Measurements from ENCODE around the gene SLC5A2. TPM values are rescaled to one million over a fixed set of nuclear protein-coding genes. Genes with fewer than 3 reads are reported as not detected.

Gene SLC5A2
- total and polyA plus RNA-seq, 2 of the 13 experiments (the other 11 are each of a cell fraction or from before 2014, with no cell fraction given) = 0.24 to 0.97 TPM

- TF ChIP-seq TRAFD1 (CRISPR knock-in tag; IDR thresholded peaks at IDR 0.05; ENCODE audit: borderline replicate concordance) (no peak; the same call in 1 of the 2 replicates), ZNF20 (CRISPR knock-in tag; IDR thresholded peaks at IDR 0.05) (0 out of 2 replicates have a peak, but pooled peaks have one; percentile 20), RARG (CRISPR knock-in tag; IDR thresholded peaks at IDR 0.05; ENCODE audit: low read depth) (no peak), ZNF580 (CRISPR knock-in tag; IDR thresholded peaks at IDR 0.05; ENCODE audit: borderline replicate concordance, low read depth) (no peak), POLR2AphosphoS5 (IDR thresholded peaks at IDR 0.05; ENCODE audit: low read depth, low read length) (no peak), NFIC (IDR thresholded peaks at IDR 0.05; ENCODE audit: low read length) (no peak), ZNF597 (CRISPR knock-in tag; IDR thresholded peaks at IDR 0.05) (peak; percentile 75; the same call in 1 of the 2 replicates), ZNF468 (CRISPR knock-in tag; IDR thresholded peaks at IDR 0.05) (no peak), ZNF317 (CRISPR knock-in tag; IDR thresholded peaks at IDR 0.05) (no peak), ZKSCAN1 (IDR thresholded peaks at IDR 0.05; ENCODE audit: low read length) (peak; percentile 84), ZZZ3 (CRISPR knock-in tag; IDR thresholded peaks at IDR 0.05; ENCODE audit: borderline replicate concordance) (no peak), ATAD3A (CRISPR knock-in tag; IDR thresholded peaks at IDR 0.05) (no peak), ZSCAN20 (CRISPR knock-in tag; IDR thresholded peaks at IDR 0.05; ENCODE audit: borderline replicate concordance) (no peak), TERF1 (CRISPR knock-in tag; IDR thresholded peaks at IDR 0.05) (peak; percentile 49; the same call in 1 of the 2 replicates), PTBP1 (IDR thresholded peaks at IDR 0.05; ENCODE audit: low read depth, low read length, poor library complexity, severe bottlenecking) (no peak)
- TF ChIP-seq, protein P1, sequence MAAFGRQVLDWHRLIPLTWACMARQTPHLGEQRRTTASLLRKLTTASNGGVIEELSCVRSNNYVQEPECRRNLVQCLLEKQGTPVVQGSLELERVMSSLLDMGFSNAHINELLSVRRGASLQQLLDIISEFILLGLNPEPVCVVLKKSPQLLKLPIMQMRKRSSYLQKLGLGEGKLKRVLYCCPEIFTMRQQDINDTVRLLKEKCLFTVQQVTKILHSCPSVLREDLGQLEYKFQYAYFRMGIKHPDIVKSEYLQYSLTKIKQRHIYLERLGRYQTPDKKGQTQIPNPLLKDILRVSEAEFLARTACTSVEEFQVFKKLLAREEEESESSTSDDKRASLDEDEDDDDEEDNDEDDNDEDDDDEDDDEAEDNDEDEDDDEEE (CRISPR knock-in tag; IDR thresholded peaks at IDR 0.05) = no peak
- TF ChIP-seq, protein P2, sequence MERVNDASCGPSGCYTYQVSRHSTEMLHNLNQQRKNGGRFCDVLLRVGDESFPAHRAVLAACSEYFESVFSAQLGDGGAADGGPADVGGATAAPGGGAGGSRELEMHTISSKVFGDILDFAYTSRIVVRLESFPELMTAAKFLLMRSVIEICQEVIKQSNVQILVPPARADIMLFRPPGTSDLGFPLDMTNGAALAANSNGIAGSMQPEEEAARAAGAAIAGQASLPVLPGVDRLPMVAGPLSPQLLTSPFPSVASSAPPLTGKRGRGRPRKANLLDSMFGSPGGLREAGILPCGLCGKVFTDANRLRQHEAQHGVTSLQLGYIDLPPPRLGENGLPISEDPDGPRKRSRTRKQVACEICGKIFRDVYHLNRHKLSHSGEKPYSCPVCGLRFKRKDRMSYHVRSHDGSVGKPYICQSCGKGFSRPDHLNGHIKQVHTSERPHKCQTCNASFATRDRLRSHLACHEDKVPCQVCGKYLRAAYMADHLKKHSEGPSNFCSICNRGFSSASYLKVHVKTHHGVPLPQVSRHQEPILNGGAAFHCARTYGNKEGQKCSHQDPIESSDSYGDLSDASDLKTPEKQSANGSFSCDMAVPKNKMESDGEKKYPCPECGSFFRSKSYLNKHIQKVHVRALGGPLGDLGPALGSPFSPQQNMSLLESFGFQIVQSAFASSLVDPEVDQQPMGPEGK (CRISPR knock-in tag; IDR thresholded peaks at IDR 0.05) = peak; percentile 31; the same call in 1 of the 2 replicates
Observed at GRCh38 chr16:31508706-31509195, 25.8 kb downstream of the SLC5A2 start (continued).
